GM18498 (cell line): ENCODE measurements around the gene ANXA3.
"Not testable (repeated sequence)": the region's sequence is repeated elsewhere in the genome, so short reads cannot be mapped to it uniquely, and the experiment has no call there.

Experiments used
- ATAC-seq: cut with Tn5 transposase; IDR thresholded peaks from one replicate; pipeline ENCODE4 v1.9.1; 2021; ENCODE audit warnings: mild to moderate bottlenecking, moderate library complexity; ENCODE audit not compliant: unreplicated experiment

Gene ANXA3, protein sequence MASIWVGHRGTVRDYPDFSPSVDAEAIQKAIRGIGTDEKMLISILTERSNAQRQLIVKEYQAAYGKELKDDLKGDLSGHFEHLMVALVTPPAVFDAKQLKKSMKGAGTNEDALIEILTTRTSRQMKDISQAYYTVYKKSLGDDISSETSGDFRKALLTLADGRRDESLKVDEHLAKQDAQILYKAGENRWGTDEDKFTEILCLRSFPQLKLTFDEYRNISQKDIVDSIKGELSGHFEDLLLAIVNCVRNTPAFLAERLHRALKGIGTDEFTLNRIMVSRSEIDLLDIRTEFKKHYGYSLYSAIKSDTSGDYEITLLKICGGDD

DNA sequence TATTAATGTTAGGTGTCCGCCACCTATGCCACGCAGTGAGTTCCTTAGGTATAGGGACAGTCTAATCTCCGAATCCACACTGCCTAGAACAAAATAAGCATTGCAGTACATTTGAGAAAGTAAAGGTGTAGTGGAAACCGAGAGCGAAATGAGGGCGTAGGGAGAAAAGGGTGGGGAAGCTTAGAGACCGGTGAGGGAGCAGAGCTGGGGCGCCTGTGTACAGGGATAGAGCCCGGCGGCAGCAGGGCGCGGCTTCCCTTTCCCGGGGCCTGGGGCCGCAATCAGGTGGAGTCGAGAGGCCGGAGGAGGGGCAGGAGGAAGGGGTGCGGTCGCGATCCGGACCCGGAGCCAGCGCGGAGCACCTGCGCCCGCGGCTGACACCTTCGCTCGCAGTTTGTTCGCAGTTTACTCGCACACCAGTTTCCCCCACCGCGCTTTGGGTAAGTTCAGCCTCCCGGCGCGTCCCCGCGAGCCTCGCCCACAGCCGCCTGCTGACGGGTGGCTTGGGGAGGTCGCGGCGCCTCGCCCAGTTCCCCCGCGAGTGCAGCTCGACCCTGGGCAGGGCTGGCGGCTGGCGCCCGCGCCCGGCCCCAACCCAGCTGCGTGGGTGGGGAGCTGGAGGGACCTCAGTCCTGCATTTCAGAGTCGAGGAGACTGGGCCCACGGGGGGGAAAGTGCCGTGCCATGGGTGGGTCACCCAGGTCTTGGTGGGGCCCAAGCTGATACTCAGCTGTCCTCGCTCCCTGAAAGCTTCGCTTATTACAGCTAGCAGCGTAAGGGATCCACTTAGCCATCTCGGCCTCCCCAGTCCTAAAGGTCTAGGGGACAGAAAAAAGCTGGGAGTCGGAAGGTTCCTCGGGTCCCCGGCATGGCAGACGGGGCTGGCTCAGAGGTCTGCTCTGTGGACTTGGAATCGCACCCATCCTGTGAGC is at the start of gene ANXA3:
ANXA3 (plus strand) TSS at position 351 of the 932 bp plus-strand sequence. CDS start 2,704 bp downstream, outside the sequence.
- peak; percentile 50 for ATAC-seq

DNA sequence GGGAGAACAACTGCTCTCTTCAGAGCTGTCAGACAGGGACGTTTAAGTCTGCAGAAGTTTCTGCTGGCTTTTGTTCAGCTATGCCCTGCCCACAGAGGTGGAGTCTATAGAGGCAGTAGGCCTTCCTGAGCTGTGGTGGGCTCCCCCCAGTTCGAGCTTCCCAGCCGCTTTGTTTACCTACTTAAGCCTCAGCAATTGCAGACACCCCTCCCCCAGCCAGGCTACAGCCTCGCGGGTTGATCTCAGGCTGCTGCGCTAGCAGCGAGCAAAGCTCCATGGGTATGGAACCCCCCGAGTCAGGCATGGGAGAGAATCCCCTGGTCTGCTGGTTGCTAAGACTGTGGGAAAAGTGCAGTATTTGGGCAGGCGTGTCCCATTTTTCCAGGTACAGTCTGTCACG is 45.3 kb upstream of the ANXA3 start:
- ATAC-seq, result not testable (repeated sequence)

DNA sequence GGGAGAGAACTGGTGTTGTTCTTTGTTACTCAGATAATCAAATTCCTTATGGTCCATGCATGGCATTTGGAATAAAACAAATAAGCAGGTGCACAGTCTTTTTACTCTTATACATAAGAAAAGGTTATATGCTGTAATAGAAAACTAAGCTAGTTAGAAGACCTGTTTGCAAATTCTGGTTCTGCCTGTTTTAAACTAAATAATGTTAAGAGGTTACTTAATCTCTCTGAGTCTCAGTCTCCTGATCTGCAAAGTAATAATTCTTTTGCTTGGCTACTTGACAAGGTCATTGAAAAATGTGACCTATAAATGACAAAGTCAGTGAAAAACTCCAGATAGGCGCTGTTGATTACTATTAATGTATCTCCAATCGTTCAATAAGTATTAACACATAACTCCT is 42.5 kb upstream of the ANXA3 start:
- ATAC-seq, result no peak

DNA sequence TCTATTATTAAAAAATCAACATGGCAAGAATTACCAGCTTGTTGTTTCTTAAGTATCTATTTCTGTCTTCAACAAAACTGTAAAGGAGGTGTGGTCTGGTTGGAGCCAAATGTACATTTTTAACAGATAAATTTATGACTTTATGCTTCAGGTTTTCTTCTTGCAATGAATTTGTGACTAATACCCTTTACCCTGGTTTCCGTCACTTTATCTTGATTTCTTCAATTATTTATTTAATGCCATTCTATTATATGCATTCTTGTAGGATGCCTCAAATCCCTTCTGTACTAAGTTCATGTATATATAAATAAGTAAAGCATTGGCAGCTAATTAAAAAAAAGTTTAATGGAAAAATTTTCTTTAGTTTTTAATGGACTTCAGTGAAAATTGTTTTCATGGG is 41.5 kb upstream of the ANXA3 start:
- no peak for ATAC-seq

DNA sequence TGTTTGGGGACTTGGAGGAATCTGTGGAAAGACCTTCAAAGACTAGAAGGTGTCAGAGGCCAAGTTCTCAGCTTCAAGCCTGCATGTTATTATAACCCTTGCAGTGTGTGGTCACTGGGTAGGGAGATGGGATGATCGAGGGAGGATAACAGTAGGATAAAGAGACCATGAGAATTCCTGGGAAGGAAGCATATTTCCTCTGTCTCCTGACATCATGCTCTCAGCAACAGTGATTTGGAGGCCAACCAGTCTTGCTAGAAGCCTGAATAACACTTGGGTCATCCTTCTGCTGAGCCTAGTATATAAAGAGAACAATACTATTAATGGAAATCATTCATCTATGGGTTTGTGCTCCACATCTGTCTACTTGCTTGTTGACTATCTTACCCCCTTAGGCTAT is 40.9 kb upstream of the ANXA3 start:
- no peak for ATAC-seq

DNA sequence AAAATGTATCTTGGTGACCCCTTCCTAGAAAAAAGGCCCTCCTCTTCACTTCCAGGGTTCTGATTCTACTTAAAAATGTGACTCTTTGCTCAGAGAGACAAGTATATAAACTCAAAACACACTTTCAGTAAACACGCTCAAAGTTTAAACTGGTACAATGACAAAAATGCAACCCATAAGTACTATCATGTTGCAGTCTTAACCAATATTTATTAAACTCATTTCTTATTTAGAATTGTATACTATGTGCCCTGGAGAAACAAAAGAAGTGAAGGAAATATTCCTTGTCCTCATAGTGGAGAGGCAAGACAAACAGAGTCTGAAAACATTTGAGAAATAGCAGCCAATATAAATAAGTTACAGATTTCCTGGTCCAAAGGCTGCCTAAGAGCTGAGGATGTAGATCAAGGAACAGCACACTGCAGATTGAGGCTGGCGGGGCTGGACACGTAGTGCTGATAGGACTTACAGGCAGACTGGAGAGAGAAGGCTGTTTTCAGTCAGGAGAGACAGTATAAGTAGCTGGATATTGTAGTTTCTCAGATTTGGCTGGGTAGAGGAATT is 39.1 kb upstream of the ANXA3 start:
- no peak for ATAC-seq

DNA sequence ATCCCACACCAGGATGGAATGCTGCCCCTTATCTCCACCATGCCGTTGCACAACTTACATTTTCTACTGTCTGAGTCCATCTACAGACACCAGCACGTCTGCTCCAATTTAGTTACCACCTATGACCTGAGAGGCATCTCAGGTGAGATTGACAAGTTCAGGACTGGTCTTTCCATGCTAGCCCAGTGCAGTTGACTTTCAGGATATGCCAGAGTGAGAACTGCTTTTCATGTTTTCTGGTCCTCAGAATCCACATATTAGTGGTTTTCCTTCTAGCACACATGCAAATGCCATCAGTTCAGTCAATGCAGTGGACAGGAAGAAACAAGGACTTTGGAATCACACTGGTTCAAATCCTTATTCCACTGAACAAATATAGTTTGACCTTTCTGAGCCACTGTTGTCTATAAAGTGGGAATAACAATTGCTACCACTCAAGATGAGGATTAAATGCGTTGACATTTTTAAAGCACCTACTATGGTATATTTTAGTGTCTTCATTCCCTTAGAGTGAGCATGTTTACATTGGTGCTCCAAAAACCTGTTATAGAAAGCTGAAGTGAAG is 38.1 kb upstream of the ANXA3 start:
- no peak for ATAC-seq

DNA sequence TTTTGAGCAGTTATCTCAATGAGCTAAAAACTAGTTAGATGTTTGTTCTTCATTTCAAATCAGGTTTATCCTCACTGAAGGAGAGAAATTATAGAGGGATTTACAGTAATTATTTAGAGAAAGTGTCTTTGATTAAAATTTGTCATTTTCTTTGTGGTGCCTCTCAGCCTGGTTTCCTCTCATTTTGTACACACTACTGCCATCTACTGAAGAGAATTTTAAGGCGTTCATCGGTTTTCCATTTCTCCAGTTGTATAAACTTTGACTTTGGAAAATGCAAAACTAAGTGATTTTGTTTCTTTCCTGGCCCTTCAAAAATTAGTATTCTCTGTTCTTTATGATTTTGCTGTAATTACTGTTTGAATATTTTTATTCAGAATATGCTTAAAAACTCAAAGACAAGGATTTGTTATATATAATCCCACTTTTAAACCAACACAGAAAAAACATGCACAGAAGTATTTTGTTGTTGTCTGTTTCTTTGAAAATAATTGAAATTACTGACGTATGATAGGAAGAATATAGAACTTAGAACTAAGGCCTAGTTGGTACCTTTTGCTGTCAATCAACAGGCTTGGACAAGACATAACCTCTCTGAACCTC is 34.4 kb upstream of the ANXA3 start:
- no peak for ATAC-seq

DNA sequence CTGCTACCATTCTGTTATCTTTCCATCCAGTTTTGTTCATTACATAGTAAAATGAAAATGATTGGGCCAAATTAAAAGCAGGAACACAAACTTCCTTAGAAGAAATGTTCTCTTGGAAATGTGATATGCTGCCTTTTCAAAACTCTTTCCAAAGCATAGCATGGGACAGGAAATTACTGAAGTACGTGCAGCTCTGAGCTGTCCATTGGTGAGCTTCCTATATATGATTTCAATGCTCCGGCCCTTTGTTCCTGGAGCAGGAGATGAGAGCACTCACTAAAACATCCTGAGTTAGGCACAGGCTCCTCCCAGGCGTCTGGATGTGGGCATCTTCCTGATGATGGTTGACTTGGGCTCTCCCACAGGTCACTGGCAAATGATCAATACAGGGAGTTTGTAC is 33.0 kb upstream of the ANXA3 start:
- ATAC-seq, result no peak

DNA sequence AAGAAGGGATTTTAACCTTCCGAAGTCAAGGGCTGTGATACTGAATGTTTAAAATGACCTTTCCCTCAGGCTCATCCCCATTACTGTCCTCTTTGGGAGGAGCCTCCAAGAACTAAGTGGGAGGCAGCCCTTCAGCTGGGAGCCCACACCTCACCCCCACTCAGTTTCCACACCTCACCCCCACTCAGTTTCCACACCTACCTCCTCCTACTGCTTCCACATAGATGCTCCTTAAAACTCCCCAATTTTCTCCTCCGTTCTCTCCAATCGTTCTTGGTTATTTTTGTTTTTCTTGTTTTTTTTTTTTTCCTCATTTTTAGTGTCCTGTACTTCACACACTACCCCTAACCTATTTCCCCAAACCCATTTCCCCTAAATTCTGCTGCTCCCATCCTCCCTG is 31.6 kb upstream of the ANXA3 start:
- no peak for ATAC-seq

DNA sequence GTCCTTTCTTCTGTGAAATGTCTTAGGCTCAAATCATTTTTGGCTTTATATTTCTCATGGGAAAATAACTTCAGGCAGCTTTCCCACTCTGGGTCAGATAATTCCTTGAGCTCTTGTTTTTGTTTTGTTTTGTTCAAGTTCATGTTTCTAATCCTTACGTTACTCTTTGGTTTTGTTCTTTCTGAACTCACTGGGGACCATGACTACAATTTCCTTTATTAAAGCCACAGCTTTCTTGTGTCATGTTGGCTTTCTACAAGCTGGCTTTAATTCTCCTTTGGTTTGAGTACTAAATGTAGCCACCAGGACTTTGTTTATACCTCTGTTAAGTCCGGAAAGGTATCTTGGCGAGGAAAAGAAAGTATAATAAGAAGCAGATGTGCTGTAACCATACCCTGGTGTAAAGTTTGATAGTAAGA is 30.8 kb upstream of the ANXA3 start:
- no peak for ATAC-seq

DNA sequence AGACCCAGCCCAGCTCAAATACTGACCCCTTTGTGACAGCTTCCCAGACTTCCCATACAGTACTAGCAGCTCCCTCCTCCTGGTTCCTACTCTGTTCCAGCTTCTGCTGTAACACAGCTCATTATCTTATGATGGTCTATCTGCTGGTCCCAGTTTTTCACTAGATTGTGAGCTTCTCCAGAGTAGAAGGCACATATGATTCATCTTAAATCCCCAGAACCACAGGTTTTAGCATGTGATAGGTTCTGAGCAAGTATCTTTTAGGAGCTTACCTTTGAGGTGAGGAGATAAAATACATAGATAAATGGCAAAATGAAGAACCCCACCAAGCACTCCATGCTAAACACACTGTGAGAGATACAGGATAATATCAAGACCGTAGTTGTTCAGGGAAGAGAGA is 27.6 kb upstream of the ANXA3 start:
- no peak for ATAC-seq

DNA sequence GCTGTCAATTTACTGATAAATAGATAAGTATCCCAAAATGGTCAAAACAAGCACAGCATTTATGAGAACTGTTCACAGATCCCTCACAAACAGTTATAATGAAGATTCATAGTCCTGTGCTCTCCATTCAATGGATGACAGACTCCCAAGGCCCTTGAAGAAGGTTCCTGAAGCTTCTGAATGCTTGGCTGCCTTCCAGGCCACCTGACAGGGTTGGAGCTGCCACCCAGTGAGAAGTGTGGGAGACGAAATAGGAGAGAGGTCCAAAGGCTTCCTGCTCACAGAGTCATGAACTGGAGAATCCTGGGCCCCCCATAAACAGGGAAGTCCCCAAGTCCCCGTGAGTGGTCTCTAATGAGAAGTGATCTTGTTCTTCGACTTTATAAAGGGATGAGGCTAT is 26.0 kb upstream of the ANXA3 start:
- ATAC-seq, result no peak

DNA sequence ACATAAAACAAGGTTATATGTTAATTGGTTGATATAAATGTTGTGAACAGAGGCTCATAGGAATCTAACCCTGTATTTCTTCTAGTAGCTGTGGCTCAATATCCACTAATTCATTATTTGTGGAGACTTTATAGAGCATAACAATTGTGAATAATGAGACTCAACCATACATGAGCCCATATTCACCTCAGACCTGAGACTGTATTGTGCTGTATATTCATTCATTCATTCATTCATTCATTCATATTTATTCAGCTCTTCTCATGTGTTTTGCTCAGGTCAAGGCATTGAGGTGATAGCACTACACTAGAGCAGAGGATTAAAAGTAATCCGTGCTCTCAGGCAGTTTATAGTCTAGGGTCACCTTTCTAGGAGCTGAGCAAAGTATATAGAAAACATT is 24.5 kb upstream of the ANXA3 start:
- ATAC-seq, result no peak

DNA sequence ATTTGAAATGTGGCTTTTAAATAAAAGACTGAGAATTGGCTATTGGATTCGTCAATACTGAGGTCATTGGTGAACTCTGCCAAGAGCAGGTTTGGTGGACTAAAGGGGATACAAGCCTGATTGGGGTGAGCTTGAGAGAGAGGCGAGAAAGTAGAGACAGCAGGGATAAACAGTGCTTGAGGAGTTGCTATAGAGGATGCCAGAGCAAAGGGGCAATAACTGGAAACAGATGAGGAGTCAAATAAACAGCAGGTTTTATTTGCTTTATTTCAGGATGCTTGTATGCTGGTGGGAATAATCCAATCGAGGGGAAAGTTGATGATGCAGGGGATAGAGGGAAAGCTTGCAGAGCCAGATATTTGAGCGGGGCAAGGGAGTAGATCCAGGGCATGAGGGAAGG is 24.0 kb upstream of the ANXA3 start:
- ATAC-seq, result no peak

DNA sequence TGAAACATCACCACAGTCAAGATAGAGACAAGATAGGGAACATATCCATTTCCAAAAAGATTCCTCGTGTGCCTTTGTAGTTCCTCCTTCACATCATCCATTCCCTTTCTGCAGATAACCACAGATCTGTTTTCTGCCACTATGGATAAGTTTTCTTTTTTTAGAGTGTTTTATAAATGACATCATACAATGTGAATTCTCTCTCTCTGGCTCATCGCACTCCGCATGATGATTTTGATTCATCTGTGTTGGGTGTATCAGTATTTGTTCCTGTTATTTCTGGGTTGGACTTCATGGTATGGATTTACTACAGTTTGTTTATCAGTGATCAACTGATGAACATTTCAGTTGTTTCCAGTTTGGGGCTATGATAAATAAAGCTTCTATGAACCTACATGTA is 23.2 kb upstream of the ANXA3 start:
- ATAC-seq, result no peak

DNA sequence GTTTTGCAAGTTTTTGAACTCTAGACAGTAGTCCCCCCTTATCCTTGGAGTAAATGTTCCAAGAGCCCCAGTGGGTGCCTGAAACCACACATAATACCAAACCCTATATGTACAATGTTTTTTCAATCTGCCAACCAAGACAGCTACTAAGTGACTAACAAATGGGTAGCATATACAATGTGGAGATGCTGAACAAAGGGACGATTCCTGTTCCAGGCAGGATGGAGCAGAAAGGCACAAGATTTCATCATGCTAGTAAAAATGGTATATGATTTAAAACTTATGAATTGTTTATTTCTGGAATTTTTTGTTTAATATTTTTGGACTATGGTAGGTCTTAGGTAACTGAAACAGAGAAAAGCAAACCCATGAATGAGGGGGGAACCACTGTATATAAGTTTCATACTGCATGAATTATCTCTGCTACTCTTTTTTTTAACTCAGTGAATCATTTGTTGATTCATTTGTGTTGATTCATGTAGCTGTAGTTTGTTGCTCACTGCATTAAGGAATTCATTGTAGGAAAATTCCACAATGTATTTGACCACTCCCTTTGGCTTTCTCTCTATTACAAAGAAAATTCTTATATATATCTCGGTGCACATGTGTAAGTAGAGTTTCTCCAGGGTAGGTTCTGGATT is 21.9 kb upstream of the ANXA3 start:
- no peak for ATAC-seq

DNA sequence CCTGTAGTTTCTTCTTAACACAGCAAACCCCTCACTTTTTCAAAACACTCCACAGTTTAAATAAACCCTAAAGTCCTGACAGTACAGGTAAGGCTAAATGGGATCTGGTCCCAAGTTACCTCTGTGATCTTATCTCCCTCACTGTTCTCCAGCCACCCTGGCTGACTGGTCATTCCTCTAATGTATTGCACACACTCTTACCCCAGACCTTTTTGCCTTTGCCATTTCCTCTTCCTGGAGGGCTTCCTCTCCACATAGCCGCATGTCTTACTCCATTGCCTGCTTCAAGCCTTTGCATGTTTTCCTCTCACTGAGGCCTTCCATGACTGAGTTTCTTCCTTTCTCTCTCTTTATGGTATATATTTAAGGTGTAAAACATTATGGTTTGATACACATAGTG is 19.5 kb upstream of the ANXA3 start:
- ATAC-seq, result no peak

DNA sequence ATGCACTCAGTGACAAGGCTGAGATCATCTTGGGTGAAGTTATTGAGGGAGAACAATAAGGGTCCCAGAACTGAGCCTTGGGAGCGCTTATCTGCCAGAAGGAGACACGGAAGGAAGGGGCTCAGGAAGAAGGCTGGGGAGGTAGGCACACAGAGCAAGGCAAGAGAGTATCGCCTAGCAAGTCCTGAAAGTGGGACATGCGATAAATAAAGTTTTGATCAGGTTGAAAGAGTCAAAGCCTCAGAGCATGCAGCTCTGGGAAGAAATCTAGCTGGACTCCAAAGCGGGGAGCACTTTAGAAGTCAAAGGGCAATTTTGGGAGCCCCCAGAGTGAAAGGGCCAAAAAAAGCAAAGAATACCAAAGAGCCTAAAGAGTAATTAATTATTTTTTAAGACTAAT is 17.7 kb upstream of the ANXA3 start:
- no peak for ATAC-seq

DNA sequence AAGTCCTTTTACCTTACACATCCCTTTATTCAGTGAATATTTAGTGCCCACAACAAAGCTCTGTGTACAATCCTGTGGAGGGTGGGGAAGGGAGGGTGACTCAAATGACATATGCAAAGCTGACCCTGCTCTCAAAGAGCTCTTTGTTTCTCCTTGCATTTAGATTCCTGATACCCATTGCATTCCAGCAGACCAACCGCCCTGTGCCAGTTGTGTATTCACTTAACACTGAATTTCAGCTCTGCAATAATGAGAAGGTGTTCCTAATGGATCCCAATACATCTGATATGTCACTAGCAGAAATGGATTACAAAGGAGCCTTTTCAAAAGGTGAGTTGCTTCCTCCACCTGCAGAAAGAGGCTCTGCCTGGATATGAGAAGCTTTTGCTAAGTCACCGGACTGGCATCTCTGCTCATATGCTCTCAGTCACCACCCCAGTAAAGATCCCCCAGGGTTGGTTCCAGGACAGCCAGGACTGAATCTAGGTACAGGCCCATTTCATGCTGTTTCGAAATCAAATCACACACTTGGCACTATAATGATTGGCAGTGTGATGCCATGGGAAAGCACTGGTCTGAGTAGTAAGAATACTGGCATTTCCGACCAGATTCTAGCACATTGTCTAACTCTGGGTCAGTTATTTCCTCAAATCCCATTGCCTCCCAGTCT is 17.1 kb upstream of the ANXA3 start:
- no peak for ATAC-seq
